ENCODE results near the gene STX10. TPM values are rescaled to one million over a fixed set of nuclear protein-coding genes. Genes with fewer than 3 reads are reported as not detected.

Gene STX10
- total and polyA plus RNA-seq, 9 of the 15 experiments (the other 6 are each of a cell fraction or from before 2014, with no cell fraction given), result 0.51 to 66.3 (median 31.0) TPM

DNA sequence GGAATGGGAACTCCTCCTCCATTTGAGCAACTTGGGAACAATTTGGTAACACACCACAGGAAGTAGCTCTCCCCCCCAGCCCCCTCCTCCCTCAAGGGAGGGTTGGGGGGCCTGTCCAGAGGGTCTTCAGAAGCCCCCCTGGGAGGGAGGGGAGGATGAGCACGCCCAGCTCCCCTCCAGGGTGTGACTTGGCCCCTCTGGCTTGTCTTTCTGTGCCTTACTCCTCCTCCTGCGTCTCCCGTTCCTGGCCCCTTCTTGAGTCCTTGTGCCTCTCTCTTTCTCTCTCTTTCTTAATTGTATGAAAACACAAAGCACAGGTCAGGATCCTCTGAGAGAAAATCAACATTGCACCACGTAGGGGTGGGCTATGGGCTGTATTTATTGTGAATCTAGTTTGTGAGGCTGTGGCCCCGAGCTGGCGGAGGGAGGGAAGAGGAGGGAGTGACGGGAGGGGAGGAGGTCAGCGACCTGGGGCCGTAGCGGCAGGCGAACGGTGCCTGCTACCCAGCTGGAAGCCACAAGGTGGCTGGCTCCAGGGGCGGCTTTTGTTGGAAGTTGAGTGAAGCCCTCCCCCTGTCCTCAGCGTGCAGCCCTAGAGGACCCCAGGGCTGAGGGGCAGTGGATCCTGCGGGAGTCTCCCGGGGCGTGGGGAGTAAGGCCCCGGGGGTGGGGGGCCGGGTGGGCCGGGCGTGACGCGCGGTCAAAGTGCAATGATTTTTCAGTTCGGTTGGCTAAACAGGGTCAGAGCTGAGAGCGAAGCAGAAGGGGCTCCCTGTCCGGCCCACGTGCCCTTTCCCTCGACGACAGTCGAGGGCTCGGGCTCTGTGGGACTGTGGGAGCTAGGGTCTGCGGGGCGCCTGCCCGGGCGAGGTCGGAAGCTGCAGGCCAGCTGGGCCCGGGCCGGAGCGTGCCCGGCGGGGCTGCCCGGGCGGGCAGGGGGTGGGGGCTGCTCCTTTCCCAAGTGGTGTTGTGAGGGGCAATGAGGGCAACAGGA lies 53.9 kb downstream of the STX10 start (continued):
- TF ChIP-seq, protein P1, sequence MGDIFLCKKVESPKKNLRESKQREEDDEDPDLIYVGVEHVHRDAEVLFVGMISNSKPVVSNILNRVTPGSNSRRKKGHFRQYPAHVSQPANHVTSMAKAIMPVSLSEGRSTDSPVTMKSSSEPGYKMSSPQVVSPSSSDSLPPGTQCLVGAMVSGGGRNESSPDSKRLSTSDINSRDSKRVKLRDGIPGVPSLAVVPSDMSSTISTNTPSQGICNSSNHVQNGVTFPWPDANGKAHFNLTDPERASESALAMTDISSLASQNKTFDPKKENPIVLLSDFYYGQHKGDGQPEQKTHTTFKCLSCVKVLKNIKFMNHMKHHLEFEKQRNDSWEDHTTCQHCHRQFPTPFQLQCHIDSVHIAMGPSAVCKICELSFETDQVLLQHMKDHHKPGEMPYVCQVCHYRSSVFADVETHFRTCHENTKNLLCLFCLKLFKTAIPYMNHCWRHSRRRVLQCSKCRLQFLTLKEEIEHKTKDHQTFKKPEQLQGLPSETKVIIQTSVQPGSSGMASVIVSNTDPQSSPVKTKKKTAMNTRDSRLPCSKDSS (IDR thresholded peaks at IDR 0.05; ENCODE audit: low read depth, partially characterized antibody), result no peak
- TF ChIP-seq, protein P2, sequence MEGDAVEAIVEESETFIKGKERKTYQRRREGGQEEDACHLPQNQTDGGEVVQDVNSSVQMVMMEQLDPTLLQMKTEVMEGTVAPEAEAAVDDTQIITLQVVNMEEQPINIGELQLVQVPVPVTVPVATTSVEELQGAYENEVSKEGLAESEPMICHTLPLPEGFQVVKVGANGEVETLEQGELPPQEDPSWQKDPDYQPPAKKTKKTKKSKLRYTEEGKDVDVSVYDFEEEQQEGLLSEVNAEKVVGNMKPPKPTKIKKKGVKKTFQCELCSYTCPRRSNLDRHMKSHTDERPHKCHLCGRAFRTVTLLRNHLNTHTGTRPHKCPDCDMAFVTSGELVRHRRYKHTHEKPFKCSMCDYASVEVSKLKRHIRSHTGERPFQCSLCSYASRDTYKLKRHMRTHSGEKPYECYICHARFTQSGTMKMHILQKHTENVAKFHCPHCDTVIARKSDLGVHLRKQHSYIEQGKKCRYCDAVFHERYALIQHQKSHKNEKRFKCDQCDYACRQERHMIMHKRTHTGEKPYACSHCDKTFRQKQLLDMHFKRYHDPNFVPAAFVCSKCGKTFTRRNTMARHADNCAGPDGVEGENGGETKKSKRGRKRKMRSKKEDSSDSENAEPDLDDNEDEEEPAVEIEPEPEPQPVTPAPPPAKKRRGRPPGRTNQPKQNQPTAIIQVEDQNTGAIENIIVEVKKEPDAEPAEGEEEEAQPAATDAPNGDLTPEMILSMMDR (IDR thresholded peaks at IDR 0.05 in 2 of 3, conservative IDR thresholded peaks at IDR 0.05 in 1 of 3; ENCODE audit: insufficient read depth in 2 of 3, low read depth in 1 of 3, low read length in 3 of 3), result peak; percentile 53 to 71 (median 57)
- no peak for TF ChIP-seq C11orf30 (IDR thresholded peaks at IDR 0.05; ENCODE audit: low read depth)
- TF ChIP-seq NRF1 (conservative IDR thresholded peaks at IDR 0.05 in 1 of 2, IDR thresholded peaks at IDR 0.05 in 1 of 2), result no peak
- no peak; a peak in 1 of 4 replicates for TF ChIP-seq FOXK2 (conservative IDR thresholded peaks at IDR 0.05 in 1 of 2, IDR thresholded peaks at IDR 0.05 in 1 of 2; ENCODE audit: low read depth in 2 of 2)
- no peak for TF ChIP-seq ZNF780A (CRISPR knock-in tag; IDR thresholded peaks at IDR 0.05)
- TF ChIP-seq TCF7L2 (IDR thresholded peaks at IDR 0.05; ENCODE audit: low read depth, low read length), result no peak
- TF ChIP-seq ZNF384 (IDR thresholded peaks at IDR 0.05; ENCODE audit: low read depth, low read length), result no peak
- no peak for TF ChIP-seq SRSF3 (IDR thresholded peaks at IDR 0.05; ENCODE audit: insufficient read depth, low read length)
- TF ChIP-seq EGR1 (conservative IDR thresholded peaks at IDR 0.05), result no peak
- no peak for TF ChIP-seq SIRT6 (IDR thresholded peaks at IDR 0.05; ENCODE audit: low read depth, low read length)
- no peak for TF ChIP-seq ZNF184 (CRISPR knock-in tag; IDR thresholded peaks at IDR 0.05)
- no peak for TF ChIP-seq KDM2B (CRISPR knock-in tag; IDR thresholded peaks at IDR 0.05)
- no peak for TF ChIP-seq TAF15 (IDR thresholded peaks at IDR 0.05; ENCODE audit: low read depth, low read length)
- no peak for TF ChIP-seq CTBP1 (IDR thresholded peaks at IDR 0.05; ENCODE audit: borderline replicate concordance)
- peak; percentile 33 to 52; a peak in 3 of 4 replicates for TF ChIP-seq RAD21 (CRISPR knock-in tag; conservative IDR thresholded peaks at IDR 0.05 in 1 of 2, IDR thresholded peaks at IDR 0.05 in 1 of 2)
- TF ChIP-seq, protein P3, sequence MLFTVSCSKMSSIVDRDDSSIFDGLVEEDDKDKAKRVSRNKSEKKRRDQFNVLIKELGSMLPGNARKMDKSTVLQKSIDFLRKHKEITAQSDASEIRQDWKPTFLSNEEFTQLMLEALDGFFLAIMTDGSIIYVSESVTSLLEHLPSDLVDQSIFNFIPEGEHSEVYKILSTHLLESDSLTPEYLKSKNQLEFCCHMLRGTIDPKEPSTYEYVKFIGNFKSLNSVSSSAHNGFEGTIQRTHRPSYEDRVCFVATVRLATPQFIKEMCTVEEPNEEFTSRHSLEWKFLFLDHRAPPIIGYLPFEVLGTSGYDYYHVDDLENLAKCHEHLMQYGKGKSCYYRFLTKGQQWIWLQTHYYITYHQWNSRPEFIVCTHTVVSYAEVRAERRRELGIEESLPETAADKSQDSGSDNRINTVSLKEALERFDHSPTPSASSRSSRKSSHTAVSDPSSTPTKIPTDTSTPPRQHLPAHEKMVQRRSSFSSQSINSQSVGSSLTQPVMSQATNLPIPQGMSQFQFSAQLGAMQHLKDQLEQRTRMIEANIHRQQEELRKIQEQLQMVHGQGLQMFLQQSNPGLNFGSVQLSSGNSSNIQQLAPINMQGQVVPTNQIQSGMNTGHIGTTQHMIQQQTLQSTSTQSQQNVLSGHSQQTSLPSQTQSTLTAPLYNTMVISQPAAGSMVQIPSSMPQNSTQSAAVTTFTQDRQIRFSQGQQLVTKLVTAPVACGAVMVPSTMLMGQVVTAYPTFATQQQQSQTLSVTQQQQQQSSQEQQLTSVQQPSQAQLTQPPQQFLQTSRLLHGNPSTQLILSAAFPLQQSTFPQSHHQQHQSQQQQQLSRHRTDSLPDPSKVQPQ (CRISPR knock-in tag; IDR thresholded peaks at IDR 0.05; ENCODE audit: borderline replicate concordance), result no peak
- TF ChIP-seq MTF1 (CRISPR knock-in tag; IDR thresholded peaks at IDR 0.05; ENCODE audit: borderline replicate concordance), result no peak
- TF ChIP-seq ILF3 (IDR thresholded peaks at IDR 0.05; ENCODE audit: borderline replicate concordance), result 0 out of 2 replicates have a peak, but pooled peaks have one; percentile 21
- peak; percentile 65 for TF ChIP-seq POLR2B (IDR thresholded peaks at IDR 0.05; ENCODE audit: low read depth, partially characterized antibody)
- no peak for TF ChIP-seq POLR2H (tag; IDR thresholded peaks at IDR 0.05; ENCODE audit: low read depth)

Measured in K562 (cell line).